Fibroblast of pulmonary artery (primary cell): ENCODE measurements around the gene MYDGF.
"Not testable (repeated sequence)": the region's sequence is repeated elsewhere in the genome, so short reads cannot be mapped to it uniquely, and the experiment has no call there.

Source experiments
- DNase-seq: peaks from one replicate; pipeline ENCODE4 v3.0.0-alpha.2; 2010; ENCODE audit warnings: low read depth
- H3K4me3 ChIP-seq: replicated peaks from 2 replicates; pipeline ENCODE4 v1.5.1; 2011; ENCODE audit warnings: low read depth, mild to moderate bottlenecking, control low read depth, low read length, moderate library complexity
- TF ChIP-seq, protein P1 (sequence below): IDR thresholded peaks from 2 replicates; pipeline ENCODE4 v1.5.1; 2011; ENCODE audit warnings: mild to moderate bottlenecking, control low read depth, low read length, inconsistent platforms; ENCODE audit errors: missing control alignments

MYDGF gene

DNA sequence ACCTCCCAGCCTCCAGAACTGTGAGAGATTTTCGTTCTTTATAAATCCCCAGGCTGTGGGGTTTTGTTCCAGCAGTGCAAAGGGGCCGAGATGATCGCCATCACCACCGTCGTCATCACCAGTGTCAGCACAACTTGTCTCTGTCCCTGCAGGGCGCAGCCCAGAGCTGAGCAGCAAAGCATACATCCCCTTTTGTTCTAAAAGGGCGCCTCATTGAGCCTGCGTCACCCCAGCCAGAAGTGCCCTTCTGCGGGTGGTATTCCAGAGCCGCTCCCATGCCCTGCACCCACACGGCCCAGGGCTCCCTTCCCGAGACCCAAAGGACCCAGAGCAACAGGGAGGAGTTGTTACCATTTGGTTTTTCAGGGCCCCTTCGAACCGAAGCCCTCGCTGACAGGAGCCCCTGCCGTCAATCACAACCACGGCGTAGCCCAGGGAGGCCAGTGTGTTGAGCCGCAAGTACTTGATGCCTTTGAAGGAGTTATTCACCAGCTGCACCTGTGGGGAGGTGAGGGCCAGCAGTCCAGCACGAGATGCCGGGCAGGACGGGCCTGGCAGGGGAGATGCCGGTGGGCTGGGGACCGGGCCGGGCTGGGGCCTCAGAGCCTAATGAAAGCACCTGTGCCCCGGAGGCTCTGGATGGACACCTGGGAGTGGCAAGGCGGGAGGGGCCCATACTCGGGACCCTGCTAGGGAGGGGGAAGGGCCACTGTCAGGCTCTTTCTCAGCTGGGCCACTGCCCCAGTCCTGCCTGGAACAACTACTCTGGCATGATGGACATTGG is 14.4 kb upstream of the MYDGF start:
- TF ChIP-seq, protein P1, sequence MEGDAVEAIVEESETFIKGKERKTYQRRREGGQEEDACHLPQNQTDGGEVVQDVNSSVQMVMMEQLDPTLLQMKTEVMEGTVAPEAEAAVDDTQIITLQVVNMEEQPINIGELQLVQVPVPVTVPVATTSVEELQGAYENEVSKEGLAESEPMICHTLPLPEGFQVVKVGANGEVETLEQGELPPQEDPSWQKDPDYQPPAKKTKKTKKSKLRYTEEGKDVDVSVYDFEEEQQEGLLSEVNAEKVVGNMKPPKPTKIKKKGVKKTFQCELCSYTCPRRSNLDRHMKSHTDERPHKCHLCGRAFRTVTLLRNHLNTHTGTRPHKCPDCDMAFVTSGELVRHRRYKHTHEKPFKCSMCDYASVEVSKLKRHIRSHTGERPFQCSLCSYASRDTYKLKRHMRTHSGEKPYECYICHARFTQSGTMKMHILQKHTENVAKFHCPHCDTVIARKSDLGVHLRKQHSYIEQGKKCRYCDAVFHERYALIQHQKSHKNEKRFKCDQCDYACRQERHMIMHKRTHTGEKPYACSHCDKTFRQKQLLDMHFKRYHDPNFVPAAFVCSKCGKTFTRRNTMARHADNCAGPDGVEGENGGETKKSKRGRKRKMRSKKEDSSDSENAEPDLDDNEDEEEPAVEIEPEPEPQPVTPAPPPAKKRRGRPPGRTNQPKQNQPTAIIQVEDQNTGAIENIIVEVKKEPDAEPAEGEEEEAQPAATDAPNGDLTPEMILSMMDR: no peak
- DNase-seq: no peak
- H3K4me3 ChIP-seq: no peak overlapping the region

DNA sequence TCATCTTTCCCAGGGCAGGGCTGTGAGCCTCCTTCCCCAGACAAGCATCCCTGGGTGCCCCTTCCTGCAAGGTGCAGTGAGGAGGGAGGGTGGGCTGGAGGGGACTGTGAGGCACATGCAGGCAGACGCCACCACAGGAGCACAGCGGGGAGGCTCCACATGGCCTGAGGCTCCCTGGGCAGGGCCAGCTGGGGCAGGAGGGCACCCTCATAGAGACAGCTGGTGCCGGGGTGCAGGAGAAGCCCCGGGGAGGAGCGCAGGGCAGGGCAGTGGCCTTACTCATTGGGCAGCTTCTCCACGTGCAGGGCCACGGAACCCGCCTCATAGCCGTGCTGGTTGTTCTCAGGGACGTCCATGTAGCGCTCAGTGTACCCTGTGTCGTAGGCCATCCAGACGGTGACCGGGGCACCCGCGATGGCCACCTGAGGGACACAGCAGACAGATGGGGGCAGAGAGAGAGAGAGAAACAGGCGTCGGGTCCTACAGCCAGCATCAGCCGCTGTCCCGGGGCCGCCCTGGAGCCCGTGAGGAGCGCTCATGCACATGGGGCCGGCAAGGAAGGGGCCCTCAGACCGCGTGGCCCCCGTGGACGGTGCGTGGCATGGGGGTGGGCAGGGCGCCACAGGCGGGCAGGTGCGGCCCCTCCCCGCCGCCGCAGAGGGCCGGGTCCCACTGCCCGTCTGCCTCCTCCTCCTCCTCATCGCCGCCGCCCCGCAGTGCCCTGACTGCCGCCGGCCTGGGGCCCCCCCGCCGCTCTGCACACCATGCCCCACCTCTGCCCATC is 12.5 kb upstream of the MYDGF start:
- DNase-seq: no peak
- TF ChIP-seq, protein P1: no peak
- no peak overlapping the region for H3K4me3 ChIP-seq

DNA sequence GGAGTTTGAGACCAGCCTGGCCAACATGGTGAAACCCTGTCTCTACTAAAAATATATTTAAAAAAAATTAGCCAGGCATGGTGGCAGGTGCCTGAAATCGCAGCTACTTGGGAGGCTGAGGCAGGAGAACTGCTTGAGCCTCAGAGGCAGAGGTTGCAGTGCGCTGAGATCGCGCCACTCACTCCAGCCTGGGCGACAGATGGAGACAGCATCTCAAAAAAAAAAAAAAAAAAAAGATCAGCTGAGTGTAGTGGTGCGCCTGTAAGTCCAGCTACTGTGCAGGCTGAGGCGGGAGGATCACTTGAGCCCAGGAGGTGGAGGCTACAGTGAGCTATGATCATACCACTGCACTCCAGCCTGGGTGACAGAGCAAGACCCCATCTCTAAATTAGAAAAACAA is 9.9 kb upstream of the MYDGF start:
- not testable (repeated sequence) for H3K4me3 ChIP-seq, DNase-seq

DNA sequence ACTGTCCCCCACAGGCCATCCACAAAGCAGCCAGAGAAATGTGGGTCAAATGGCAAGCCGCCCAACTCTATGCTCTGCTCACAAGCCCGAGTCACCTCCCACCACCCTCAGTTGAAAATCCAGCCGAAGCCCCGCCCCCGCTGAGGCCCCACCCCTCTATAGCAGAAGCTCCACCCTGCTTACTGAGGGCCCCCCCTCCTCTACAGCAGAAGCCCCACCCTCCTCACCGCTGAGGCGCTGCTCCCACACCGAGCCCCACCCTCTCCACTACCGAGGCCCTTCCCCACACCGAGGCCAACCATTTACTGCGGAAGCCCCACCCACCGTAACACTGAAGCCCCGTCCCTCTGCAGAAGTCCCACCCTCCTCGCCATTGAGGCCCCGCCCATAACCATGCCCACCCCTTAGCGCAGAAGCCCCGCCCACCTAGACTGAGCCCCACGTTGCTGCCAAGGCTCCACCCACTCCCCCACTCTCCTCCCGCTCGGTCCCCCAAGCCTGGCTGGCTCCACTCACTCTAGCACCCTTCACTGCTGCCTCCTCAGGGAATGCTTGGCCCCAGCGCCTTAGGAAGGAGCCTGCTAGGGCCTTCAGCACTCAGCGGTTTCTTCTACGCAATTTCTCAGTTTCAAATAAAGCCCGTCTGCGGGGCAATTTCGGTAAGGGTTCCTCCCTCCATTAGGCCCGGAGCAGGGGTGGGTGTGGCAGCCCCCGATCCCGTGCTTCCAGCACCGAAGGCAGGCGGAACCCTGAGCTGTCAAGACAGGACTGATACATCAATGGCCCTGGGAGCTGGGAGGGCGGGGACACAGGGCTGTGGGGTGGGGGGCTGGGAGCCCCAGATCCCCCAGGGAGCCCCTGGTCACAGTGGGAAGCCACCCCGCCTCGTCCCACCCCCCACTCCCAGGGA is 9.0 kb upstream of the MYDGF start:
- H3K4me3 ChIP-seq: no peak overlapping the region
- TF ChIP-seq, protein P1: no peak
- no peak for DNase-seq

DNA sequence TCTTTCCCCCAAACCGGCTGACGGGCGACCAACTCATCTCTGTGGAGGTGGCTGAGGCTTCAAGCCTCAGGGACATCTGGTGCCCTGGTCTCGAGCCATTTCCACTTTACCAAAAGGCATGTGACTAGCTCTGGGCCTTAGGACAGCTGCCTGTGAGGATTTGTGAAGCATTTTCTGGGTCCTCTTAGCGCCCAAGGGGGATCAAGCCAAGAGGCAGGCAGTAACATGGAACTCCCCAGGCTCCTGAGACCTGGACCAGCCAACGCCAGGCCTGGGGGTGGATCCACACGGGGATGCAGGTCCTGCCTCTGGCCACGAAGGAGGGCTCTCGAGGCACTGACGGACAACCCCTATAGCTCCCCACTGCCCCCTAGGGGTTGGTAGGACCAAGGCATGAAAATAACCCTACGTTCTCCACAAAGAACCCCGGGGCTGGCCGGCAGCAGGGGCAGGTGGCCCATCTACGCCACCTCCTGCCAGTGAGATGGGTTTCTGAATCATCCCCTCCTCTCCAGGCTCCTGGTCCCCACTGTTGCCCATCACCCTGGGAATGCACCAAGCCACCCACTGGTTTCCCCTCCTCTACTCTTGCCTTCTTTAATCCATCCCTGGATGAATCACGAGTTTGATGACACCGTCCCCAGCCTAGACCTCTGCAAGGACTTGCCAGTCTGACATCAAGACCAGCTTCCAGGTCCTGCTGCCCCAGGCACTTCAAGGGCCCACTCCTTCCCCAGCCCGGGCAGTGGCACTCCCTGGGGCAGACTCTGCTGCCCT is 7.0 kb upstream of the MYDGF start:
- DNase-seq: peak; percentile 56
- TF ChIP-seq, protein P1: peak; percentile 51
- no peak overlapping the region for H3K4me3 ChIP-seq

DNA sequence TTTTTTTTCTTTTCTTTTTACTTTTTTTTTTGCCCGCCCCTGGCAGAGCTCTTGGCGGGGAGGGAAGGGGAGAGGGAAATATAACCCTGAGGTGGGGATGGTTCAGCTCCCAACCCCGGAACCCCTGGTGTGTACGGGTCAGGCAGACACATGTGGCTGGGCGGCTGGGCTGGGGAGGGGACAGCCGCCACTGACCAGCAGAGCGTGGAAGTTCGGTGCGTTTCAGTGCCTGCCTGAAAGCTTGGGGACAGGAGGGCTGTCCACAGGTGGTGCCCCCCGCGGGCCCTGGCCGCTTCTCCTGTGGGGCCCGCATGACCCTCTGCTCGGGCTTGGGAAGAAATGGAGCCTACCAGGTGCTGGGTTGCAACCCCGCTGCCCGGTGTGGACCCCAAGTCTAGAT is 5.2 kb upstream of the MYDGF start:
- TF ChIP-seq, protein P1: no peak
- no peak for DNase-seq
- no peak overlapping the region for H3K4me3 ChIP-seq
